Thyroid gland (tissue), 4 donors: ENCODE measurements around the gene ANKRD28.

ENCODE experiments used
- CTCF ChIP-seq, 6 experiments: fragments of 200-600 bp in 3 of 6; fragments of 450-650 bp in 3 of 6; sonication (generic) in 3 of 6; IDR thresholded peaks; one replicate each; pipeline ENCODE4 v1.5.1; 2016 to 2019; ENCODE audit warnings: antibody characterized with exemption in 6 of 6, mild to moderate bottlenecking in 2 of 6, inconsistent platforms in 1 of 6, moderate library complexity in 1 of 6
- POLR2A ChIP-seq, 2 donors: fragments of 450-650 bp; IDR thresholded peaks; one replicate each; pipeline ENCODE4 v1.6.1; 2017; ENCODE audit warnings: antibody characterized with exemption in 2 of 2, mild to moderate bottlenecking in 2 of 2, moderate library complexity in 1 of 2

- no peak for TF ChIP-seq CTCF (IDR thresholded peaks at IDR 0.05)
- TF ChIP-seq POLR2A (IDR thresholded peaks at IDR 0.05): no peak
Measured at GRCh38 chr3:15823092-15823491, 25.3 kb upstream of the ANKRD28 start.
